NCI-H146 treated with DMSO at 0.1 percent for 48 hours (cell line): ENCODE measurements around the gene C12orf50.
"Not testable (repeated sequence)": the region's sequence is repeated elsewhere in the genome, so short reads cannot be mapped to it uniquely, and the experiment has no call there.

Experiments used
- DNase-seq: peaks from one replicate; lab custom pipeline; 2025; ENCODE audit not compliant: unreplicated experiment; lab: John Stamatoyannopoulos, UW

C12orf50 gene

GRCh38 chr12:87988534-87988933, 40.7 kb downstream of the C12orf50 start:
- DNase-seq, result no peak

- DNase-seq, result no peak
Observed at GRCh38 chr12:87985069-87985675, 44.0 kb downstream of the C12orf50 start.

GRCh38 chr12:87982208-87982607, 47.0 kb downstream of the C12orf50 start:
- DNase-seq, result no peak

- DNase-seq, result no peak
Observed at GRCh38 chr12:87981495-87981894, 47.7 kb downstream of the C12orf50 start.

GRCh38 chr12:87975879-87976278, 53.3 kb downstream of the C12orf50 start:
- DNase-seq, result no peak

GRCh38 chr12:87967871-87968270, 61.3 kb downstream of the C12orf50 start:
- no peak for DNase-seq

- no peak for DNase-seq
Observed at GRCh38 chr12:87960566-87960965, 68.6 kb downstream of the C12orf50 start.

GRCh38 chr12:87954028-87954427, 75.2 kb downstream of the C12orf50 start:
- DNase-seq, result not testable (repeated sequence)

GRCh38 chr12:87953256-87953860, 75.8 kb downstream of the C12orf50 start:
- peak; percentile 65 for DNase-seq

GRCh38 chr12:87952850-87953249, 76.4 kb downstream of the C12orf50 start:
- DNase-seq, result no peak

GRCh38 chr12:87952223-87952622, 77.0 kb downstream of the C12orf50 start:
- DNase-seq, result no peak

- DNase-seq, result no peak
Observed at GRCh38 chr12:87943762-87944161, 85.4 kb downstream of the C12orf50 start.

- no peak for DNase-seq
Observed at GRCh38 chr12:87943023-87943422, 86.2 kb downstream of the C12orf50 start.

GRCh38 chr12:87939182-87939581, 90.0 kb downstream of the C12orf50 start:
- DNase-seq, result no peak

- no peak for DNase-seq
Observed at GRCh38 chr12:87935216-87935615, 94.0 kb downstream of the C12orf50 start.

- DNase-seq, result no peak
Observed at GRCh38 chr12:87933991-87934390, 95.2 kb downstream of the C12orf50 start.

- no peak for DNase-seq
Observed at GRCh38 chr12:87931812-87932211, 97.4 kb downstream of the C12orf50 start.

- no peak for DNase-seq
Observed at GRCh38 chr12:87930627-87931026, 98.6 kb downstream of the C12orf50 start.
